Skin of body (tissue), 2 donors: Measurements from ENCODE around the gene RHEB. TPM values are rescaled to one million over a fixed set of nuclear protein-coding genes. Genes with fewer than 3 reads are reported as not detected.

Experiments used
- DNase-seq: peaks from one replicate; lab custom pipeline; 2025; lab: John Stamatoyannopoulos, UW
- total RNA-seq: library from RNA; depleted of rRNA; stranded (reverse); fragments of >200 nt; gene quantifications from one replicate; pipeline ENCODE4 v1.2.3, GENCODE V29; 2014

RHEB gene
- total RNA-seq, 1 donor from 2014 or later: 63.0 TPM

- no peak for DNase-seq
Measured at GRCh38 chr7:151504715-151505326, 14.9 kb downstream of the RHEB start.

- no peak for DNase-seq
Measured at GRCh38 chr7:151503902-151504714, 15.6 kb downstream of the RHEB start.

- DNase-seq: no peak
Measured at GRCh38 chr7:151501676-151502075, 18.0 kb downstream of the RHEB start.

- DNase-seq: no peak
Measured at GRCh38 chr7:151498495-151498894, 21.2 kb downstream of the RHEB start.

GRCh38 chr7:151497306-151497871 is 22.3 kb downstream of the RHEB start:
- DNase-seq: no peak

- DNase-seq: no peak
Measured at GRCh38 chr7:151495360-151495759, 24.3 kb downstream of the RHEB start.

- DNase-seq: no peak
Measured at GRCh38 chr7:151494298-151495284, 25.1 kb downstream of the RHEB start.

GRCh38 chr7:151493083-151493482 is 26.6 kb downstream of the RHEB start:
- no peak for DNase-seq

- DNase-seq: no peak
Measured at GRCh38 chr7:151491859-151492258, 27.8 kb downstream of the RHEB start.

GRCh38 chr7:151490456-151491105 is 29.1 kb downstream of the RHEB start:
- no peak for DNase-seq

GRCh38 chr7:151489498-151489897 is 30.2 kb downstream of the RHEB start:
- no peak for DNase-seq

GRCh38 chr7:151488096-151488495 is 31.6 kb downstream of the RHEB start:
- no peak for DNase-seq

GRCh38 chr7:151487228-151487627 is 32.5 kb downstream of the RHEB start:
- no peak for DNase-seq

- no peak for DNase-seq
Measured at GRCh38 chr7:151486074-151486473, 33.6 kb downstream of the RHEB start.

- DNase-seq: peak; percentile 24
Measured at GRCh38 chr7:151484971-151485707, 34.6 kb downstream of the RHEB start.

- no peak for DNase-seq
Measured at GRCh38 chr7:151483711-151483983, 36.0 kb downstream of the RHEB start.

GRCh38 chr7:151482883-151483710 is 36.6 kb downstream of the RHEB start:
- no peak for DNase-seq

GRCh38 chr7:151481650-151482505 is 37.8 kb downstream of the RHEB start:
- DNase-seq: no peak

- no peak for DNase-seq
Measured at GRCh38 chr7:151477867-151478266, 41.8 kb downstream of the RHEB start.
